HepG2 (cell line): ENCODE measurements around the gene SCFD2. TPM values are rescaled to one million over a fixed set of nuclear protein-coding genes. Genes with fewer than 3 reads are reported as not detected.

Experiments
- AGO2 ChIP-seq: fragments of 200-400 bp; formaldehyde crosslinking; optimal IDR thresholded peaks from 2 replicates; pipeline ENCODE3; 2017; ENCODE audit warnings: mild to moderate bottlenecking, low read depth, low read length, moderate library complexity
- ARID4A ChIP-seq: sonication (generic); formaldehyde crosslinking; IDR thresholded peaks from 2 replicates; pipeline ENCODE4 v1.5.0; 2020; ENCODE audit warnings: mild to moderate bottlenecking, missing genetic modification reagents, borderline replicate concordance
- ARNTL ChIP-seq: sonication (generic); formaldehyde crosslinking; IDR thresholded peaks from 2 replicates; pipeline ENCODE4 v1.4.0; 2020; ENCODE audit warnings: mild to moderate bottlenecking, missing genetic modification reagents
- CTCF ChIP-seq: sonication (generic); formaldehyde crosslinking; IDR thresholded peaks from 2 replicates; pipeline ENCODE4 v1.5.0; 2020; ENCODE audit warnings: mild to moderate bottlenecking, missing genetic modification reagents, moderate library complexity
- DRAP1 ChIP-seq: IDR thresholded peaks from 2 replicates; pipeline ENCODE4 v1.6.1; 2016; ENCODE audit warnings: missing genetic modification reagents, missing compliant biosample characterization
- KDM2A ChIP-seq: sonication (generic); formaldehyde crosslinking; IDR thresholded peaks from 2 replicates; pipeline ENCODE4 v1.4.0; 2020; ENCODE audit warnings: low read depth, missing genetic modification reagents, borderline replicate concordance
- MAZ ChIP-seq, 2 experiments: sonication (generic) in 1 of 2; formaldehyde crosslinking in 1 of 2; IDR thresholded peaks; 2 replicates each; pipeline versions ENCODE4 v1.5.0 to v1.6.1; 2012 to 2020; ENCODE audit warnings: low read depth in 2 of 2, mild to moderate bottlenecking in 2 of 2, borderline replicate concordance in 1 of 2, improper control_type of control experiment in 1 of 2, low read length in 1 of 2, missing genetic modification reagents in 1 of 2, moderate library complexity in 1 of 2
- POLR2A ChIP-seq, 2 experiments: IDR thresholded peaks; 2 replicates each; pipeline ENCODE4 v1.6.1; 2011; ENCODE audit warnings: low read depth in 2 of 2, low read length in 2 of 2, mild to moderate bottlenecking in 1 of 2, moderate library complexity in 1 of 2; ENCODE audit not compliant: insufficient read depth in 1 of 2
- RBFOX2 ChIP-seq: fragments of 200-400 bp; formaldehyde crosslinking; IDR thresholded peaks from 2 replicates; pipeline ENCODE4 v1.6.1; 2017; ENCODE audit warnings: low read depth, mild to moderate bottlenecking, low read length
- RELA ChIP-seq: sonication (generic); formaldehyde crosslinking; IDR thresholded peaks from 2 replicates; pipeline ENCODE4 v1.4.0; 2020; ENCODE audit warnings: missing genetic modification reagents
- SALL1 ChIP-seq: sonication (generic); formaldehyde crosslinking; IDR thresholded peaks from 2 replicates; pipeline ENCODE4 v1.8.0; 2022; ENCODE audit warnings: mild to moderate bottlenecking, missing genetic modification reagents
- SP4 ChIP-seq: sonication (generic); formaldehyde crosslinking; IDR thresholded peaks from 2 replicates; pipeline ENCODE4 v1.8.1; 2023; ENCODE audit warnings: mild to moderate bottlenecking, missing genetic modification reagents
- UBTF ChIP-seq: sonication (generic); formaldehyde crosslinking; IDR thresholded peaks from 2 replicates; pipeline ENCODE4 v1.4.0; 2020; ENCODE audit warnings: mild to moderate bottlenecking, missing genetic modification reagents
- YEATS4 ChIP-seq: sonication (generic); formaldehyde crosslinking; IDR thresholded peaks from 2 replicates; pipeline ENCODE4 v1.4.0; 2020; ENCODE audit warnings: missing genetic modification reagents, borderline replicate concordance
- ZMYM4 ChIP-seq: sonication (generic); formaldehyde crosslinking; IDR thresholded peaks from 2 replicates; pipeline ENCODE4 v1.8.1; 2023; ENCODE audit warnings: mild to moderate bottlenecking, missing genetic modification reagents
- ZNF362 ChIP-seq: sonication (generic); formaldehyde crosslinking; IDR thresholded peaks from 2 replicates; pipeline ENCODE4 v1.4.0; 2020; ENCODE audit warnings: missing genetic modification reagents, mild to moderate bottlenecking, borderline replicate concordance
- ZNF430 ChIP-seq: sonication (generic); formaldehyde crosslinking; IDR thresholded peaks from 2 replicates; pipeline ENCODE4 v1.9.0; 2021; ENCODE audit warnings: mild to moderate bottlenecking, missing genetic modification reagents
- ZSCAN31 ChIP-seq: sonication (generic); formaldehyde crosslinking; IDR thresholded peaks from 2 replicates; pipeline ENCODE4 v1.5.0; 2020; ENCODE audit warnings: low read depth, mild to moderate bottlenecking, missing genetic modification reagents
- polyA plus RNA-seq, 8 experiments: library from polyadenylated mRNA; depleted of rRNA in 3 of 8; stranded (reverse) in 7 of 8; unstranded in 1 of 8; fragments of >200 nt; fragmentation: Illumina TruSeq in 4 of 8; extraction: Trizol in 4 of 8; gene quantifications; 2 replicates each; pipeline versions ENCODE4 v1.2.1 to v1.2.3, GENCODE V29; 2011 to 2016; ENCODE audit warnings: low read depth in 4 of 8, missing spikeins in 1 of 8, mixed read lengths in 1 of 8; ENCODE audit not compliant: insufficient read depth in 1 of 8
- total RNA-seq, 5 experiments: library from RNA; depleted of rRNA; stranded (reverse); fragments of >200 nt; fragmentation: Illumina TruSeq; extraction: Trizol; gene quantifications; 2 replicates each; pipeline ENCODE4 v1.2.3, GENCODE V29; 2016; ENCODE audit warnings: low read depth in 1 of 5

Gene SCFD2
- total and polyA plus RNA-seq, 2 of the 13 experiments (the other 11 are each of a cell fraction or from before 2014, with no cell fraction given) = 4.6 to 15.6 TPM

- TF ChIP-seq CTCF (CRISPR knock-in tag) (peak; percentile 14; the same call in 1 of the 2 replicates), POLR2A (IDR thresholded peaks at IDR 0.05; ENCODE audit: insufficient read depth in 1 of 2, low read depth in 2 of 2, low read length in 2 of 2) (0 out of 4 replicates have a peak, but pooled peaks of 1 of the 2 experiments have one; percentile 38), ZNF430 (no peak), ZMYM4 (peak; percentile 66; the same call in 1 of the 2 replicates), SP4 (peak; percentile 58; the same call in 1 of the 2 replicates), ARNTL (CRISPR knock-in tag) (no peak), DRAP1 (CRISPR knock-in tag) (peak; percentile 50; the same call in 1 of the 2 replicates), RBFOX2 (0 out of 2 replicates have a peak, but pooled peaks have one; percentile 29), SALL1 (peak; percentile 4; the same call in 1 of the 2 replicates), KDM2A (CRISPR knock-in tag) (peak; percentile 26; the same call in 1 of the 2 replicates), UBTF (peak; percentile 42; the same call in 1 of the 2 replicates), YEATS4 (CRISPR knock-in tag) (peak; percentile 51; the same call in 1 of the 2 replicates), ARID4A (CRISPR knock-in tag) (peak; percentile 26; the same call in 1 of the 2 replicates), RELA (CRISPR knock-in tag) (no peak), MAZ (IDR thresholded peaks at IDR 0.05; ENCODE audit: borderline replicate concordance, low read depth, low read length) (no peak), MAZ (CRISPR knock-in tag; IDR thresholded peaks at IDR 0.05; ENCODE audit: low read depth) (no peak), ZSCAN31 (CRISPR knock-in tag) (0 out of 2 replicates have a peak, but pooled peaks have one; percentile 22), AGO2 (peak; percentile 43), ZNF362 (CRISPR knock-in tag) (no peak)
Observed at GRCh38 chr4:52861879-52862616, 503.8 kb downstream of the SCFD2 start, which contains the start of gene RASL11B (continued).
